Lung microvascular endothelial cell (primary cell): ENCODE data around the gene SYT12. TPM values are rescaled to one million over a fixed set of nuclear protein-coding genes. Genes with fewer than 3 reads are reported as not detected.

ENCODE experiments used
- DNase-seq, 2 donors: peaks; one replicate each; pipeline versions ENCODE4 v3.0.0 to v3.0.0-alpha.2; 2010; ENCODE audit warnings: low read depth in 2 of 2
- total RNA-seq: library from RNA; depleted of rRNA; stranded (reverse); fragments of >200 nt; gene quantifications from 2 replicates; pipeline ENCODE4 v1.2.1, GENCODE V29; 2014

Gene SYT12
- total RNA-seq, 1 donor from 2014 or later: under 0.01 TPM

DNA sequence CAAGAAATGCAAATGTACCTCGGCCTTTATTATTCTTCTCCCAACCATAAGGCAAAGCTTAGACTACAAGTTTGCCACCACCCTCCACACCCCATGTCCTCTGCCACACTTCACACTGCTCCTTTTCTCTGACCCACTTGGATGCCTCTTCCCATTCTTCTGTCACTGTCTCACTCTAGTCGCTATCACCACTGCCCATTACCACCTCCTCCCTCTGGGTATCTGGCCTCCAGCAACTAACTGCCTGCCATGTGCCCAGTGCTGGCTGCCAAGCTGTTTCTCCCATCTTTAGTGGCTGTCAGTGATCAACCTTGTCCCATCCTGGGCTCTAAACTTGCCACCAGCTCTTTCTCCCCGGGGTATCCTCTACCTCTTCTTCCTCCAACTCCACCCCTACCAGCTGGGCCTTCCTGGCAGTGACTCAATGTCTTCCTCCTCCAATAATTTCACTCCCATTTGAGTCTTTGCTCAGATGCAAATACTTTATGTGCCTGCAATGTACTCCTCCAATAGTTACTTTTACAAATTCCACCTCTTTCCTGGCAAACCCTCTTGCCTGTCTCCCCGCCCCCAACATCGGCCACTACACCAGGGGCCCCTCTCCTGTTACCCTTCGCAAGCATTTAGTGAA is 76.0 kb downstream of the SYT12 start:
- no peak for DNase-seq

DNA sequence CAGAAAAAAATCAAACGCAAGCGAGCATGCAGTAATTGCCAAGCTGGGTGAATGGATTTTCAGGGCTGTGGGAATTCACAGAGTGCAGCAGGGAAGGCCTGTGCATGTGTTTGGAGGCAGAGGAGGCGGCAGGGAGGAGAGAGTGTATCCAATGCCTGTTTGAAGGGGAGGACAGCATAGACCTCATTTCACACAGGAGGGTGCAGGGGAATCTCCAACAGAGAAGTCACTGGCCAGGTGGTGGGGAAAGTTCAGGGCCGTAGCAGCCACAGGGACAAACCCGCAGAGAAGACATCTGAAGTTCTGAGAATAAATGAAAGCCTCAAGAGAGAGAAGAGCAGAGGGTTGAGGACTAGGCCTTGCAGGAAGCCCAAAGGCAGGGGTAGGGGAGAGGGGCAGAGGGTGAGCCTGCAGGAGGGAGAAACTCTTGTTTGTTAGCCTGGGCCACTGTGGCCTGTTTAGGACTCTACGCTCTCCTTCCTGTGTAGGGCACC is 76.9 kb downstream of the SYT12 start:
- no peak for DNase-seq

Other genes with a start within 250 kb of the SYT12 start
- gene RCE1, start 179.7 kb upstream of the SYT12 start, total RNA-seq: 12.9 and 19.4 TPM in 2 replicates
- gene LRFN4, start 166.1 kb upstream of the SYT12 start, total RNA-seq: 11.8 and 14.3 TPM in 2 replicates
- gene PC, start 64.8 kb upstream of the SYT12 start, total RNA-seq: 7.2 and 10.5 TPM in 2 replicates
- not detected in 2 replicates for gene C11orf86, start 47.8 kb upstream of the SYT12 start, total RNA-seq
- gene RHOD, start 33.7 kb downstream of the SYT12 start, total RNA-seq: 10.2 and 23.6 TPM in 2 replicates
- gene KDM2A, start 96.1 kb downstream of the SYT12 start, total RNA-seq: 23.8 and 31.7 TPM in 2 replicates
- 28.8 and 29.6 TPM in 2 replicates for gene GRK2, start 243.3 kb downstream of the SYT12 start, total RNA-seq